ENCODE measurements around the gene SSU72.

SSU72 gene

GRCh38 chr1:1582585-1583346, 8.1 kb upstream of the SSU72 start:
- H3K4me3 ChIP-seq (ENCODE audit: low read length) = no peak overlapping the region
- no peak for DNase-seq
- no peak overlapping the region for H4K8ac ChIP-seq (ENCODE audit: low read depth, low read length)
- H3K9ac ChIP-seq (ENCODE audit: low read length) = no peak overlapping the region
- no peak overlapping the region for H3K23ac ChIP-seq (ENCODE audit: low read length)
- no peak overlapping the region for H4K5ac ChIP-seq (ENCODE audit: low read length)
- no peaks in the 10 kb centered on the region for H3K79me2 ChIP-seq (ENCODE audit: control insufficient read depth, insufficient read depth, low read length)
- H3K4me1 ChIP-seq (ENCODE audit: control insufficient read depth, low read depth, low read length) = no peaks in the 10 kb centered on the region
- no peak overlapping the region for H3K4me2 ChIP-seq (ENCODE audit: low read length)
- no peaks in the 10 kb centered on the region for H3K79me1 ChIP-seq (ENCODE audit: low read length)
- H2BK5ac ChIP-seq (ENCODE audit: low read length) = no peak overlapping the region
- no peaks in the 10 kb centered on the region for H3K27me3 ChIP-seq (ENCODE audit: insufficient read depth, low read length, poor library complexity)
- no peaks in the 10 kb centered on the region for H3K36me3 ChIP-seq (ENCODE audit: control insufficient read depth, insufficient read depth, low read length)
- no peak overlapping the region for H2AK5ac ChIP-seq (ENCODE audit: low read length)
- H3K27ac ChIP-seq (ENCODE audit: low read depth, low read length) = no peak overlapping the region
- no CpG with 5 or more reads among the region's 9 CpGs for WGBS (ENCODE audit: extremely low coverage, insufficient coverage, low lambda C conversion rate)
- H2BK120ac ChIP-seq (ENCODE audit: low read depth, low read length) = no peak overlapping the region
- no peak overlapping the region for H3K4ac ChIP-seq (ENCODE audit: low read depth, low read length)
- no peak overlapping the region for H3K56ac ChIP-seq (ENCODE audit: low read length)
- H2BK15ac ChIP-seq (replicated peaks; ENCODE audit: low read depth) = no peak overlapping the region
- H3K18ac ChIP-seq (ENCODE audit: low read length) = no peak overlapping the region

- Histone ChIP-seq H3K9ac (ENCODE audit: low read length) (no peak overlapping the region), H4K8ac (ENCODE audit: low read depth, low read length) (no peak overlapping the region), H2BK120ac (ENCODE audit: low read depth, low read length) (no peak overlapping the region), H2AK5ac (ENCODE audit: low read length) (no peak overlapping the region), H2BK15ac (replicated peaks; ENCODE audit: low read depth) (no peak overlapping the region), H3K4ac (ENCODE audit: low read depth, low read length) (no peak overlapping the region), H3K27ac (ENCODE audit: low read depth, low read length) (no peak overlapping the region), H3K56ac (ENCODE audit: low read length) (no peak overlapping the region), H3K23ac (ENCODE audit: low read length) (no peak overlapping the region), H4K5ac (ENCODE audit: low read length) (no peak overlapping the region), H3K36me3 (ENCODE audit: control insufficient read depth, insufficient read depth, low read length) (no peaks in the 10 kb centered on the region), H3K18ac (ENCODE audit: low read length) (no peak overlapping the region), H3K79me1 (ENCODE audit: low read length) (no peaks in the 10 kb centered on the region), H3K4me1 (ENCODE audit: control insufficient read depth, low read depth, low read length) (no peaks in the 10 kb centered on the region), H3K4me2 (ENCODE audit: low read length) (no peak overlapping the region), H3K79me2 (ENCODE audit: control insufficient read depth, insufficient read depth, low read length) (peaks cover 9% of the 10 kb centered on the region), H3K27me3 (ENCODE audit: insufficient read depth, low read length, poor library complexity) (no peaks in the 10 kb centered on the region), H2BK5ac (ENCODE audit: low read length) (no peak overlapping the region), H3K4me3 (ENCODE audit: low read length) (no peak overlapping the region)
- no CpG with 5 or more reads among the region's 13 CpGs for WGBS (ENCODE audit: extremely low coverage, insufficient coverage, low lambda C conversion rate)
- no peak for DNase-seq
These were observed 3.8 kb upstream of the SSU72 start for GRCh38 chr1:1578371-1578940.

DNA sequence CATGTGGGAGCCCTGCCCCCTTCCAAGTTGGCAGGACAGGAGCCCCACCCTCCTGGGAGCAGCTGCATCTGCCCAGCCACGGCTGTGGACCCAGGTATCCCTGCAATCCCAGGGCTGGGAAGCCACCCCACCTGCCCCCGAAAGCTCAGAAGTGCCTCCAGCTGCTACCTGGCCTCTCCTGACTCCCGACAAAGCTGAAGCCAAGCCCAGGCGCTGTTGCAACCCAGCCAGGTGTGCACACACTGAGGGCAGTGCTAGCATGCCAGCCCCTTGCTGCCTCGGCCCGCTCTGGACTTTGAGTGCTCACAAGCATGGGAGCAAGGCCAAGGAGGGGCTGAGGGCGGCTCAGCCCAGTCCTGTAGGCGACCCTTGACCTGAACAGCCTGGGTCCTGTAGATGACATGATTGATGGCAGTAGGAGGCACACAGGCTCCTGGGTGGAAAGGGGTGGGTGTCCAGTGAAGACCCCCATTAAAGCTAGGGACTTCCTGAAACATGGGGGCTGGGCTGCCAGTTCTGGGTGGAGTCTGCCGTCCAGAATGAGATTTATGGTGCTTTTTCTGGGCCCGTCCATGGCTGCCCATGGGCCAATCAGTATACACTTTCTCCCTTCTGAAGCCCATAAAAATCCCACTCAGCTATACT, 2.8 kb upstream of the SSU72 start:
- WGBS (ENCODE audit: extremely low coverage, insufficient coverage, low lambda C conversion rate) = no CpG with 5 or more reads among the region's 10 CpGs

DNA sequence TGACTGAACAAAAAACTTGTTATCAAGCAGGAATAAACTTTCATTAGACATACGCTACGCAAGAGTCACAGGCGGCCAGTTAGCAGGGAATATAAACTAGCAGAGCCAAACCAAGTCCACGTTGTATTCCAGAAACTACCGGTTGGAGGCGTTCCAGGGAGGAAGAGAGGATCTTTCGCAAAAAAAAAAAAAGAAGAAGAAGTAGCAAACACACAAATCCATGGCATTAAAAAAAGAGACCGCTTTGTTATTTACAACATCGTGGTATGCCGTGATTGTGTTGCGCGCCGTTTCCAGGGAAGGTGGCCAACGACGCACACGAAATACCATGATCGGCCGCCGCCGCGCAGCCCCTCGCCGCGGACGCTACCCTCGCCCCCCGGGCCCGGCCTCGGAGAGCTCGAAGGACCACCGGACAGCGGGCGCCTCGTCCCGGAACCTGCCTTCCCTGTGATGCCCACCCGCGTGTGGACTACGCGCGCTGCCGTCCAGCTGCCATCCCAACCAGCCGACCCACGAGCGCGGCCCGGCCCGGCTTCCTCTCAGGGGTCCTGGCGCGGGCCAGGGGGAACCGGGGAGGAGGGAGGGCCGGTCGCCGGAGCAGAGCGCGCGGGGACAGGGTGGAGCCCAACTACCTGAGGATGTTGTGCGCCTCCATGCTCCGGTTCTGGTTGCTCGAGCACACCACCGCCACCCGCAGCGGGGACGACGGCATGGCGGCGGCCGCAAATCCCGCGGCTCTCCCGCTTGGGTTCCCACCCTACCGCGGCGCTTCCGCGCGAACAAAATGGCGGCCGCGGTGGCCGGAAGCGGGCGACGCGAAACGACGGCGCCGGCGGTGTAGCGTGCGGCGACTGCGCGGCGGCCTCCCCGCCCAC, 581 bp downstream of the SSU72 start:
- Histone ChIP-seq H3K18ac (ENCODE audit: low read length) (peak overlapping the region; percentile 97), H2BK15ac (replicated peaks; ENCODE audit: low read depth) (no peak overlapping the region), H2BK5ac (ENCODE audit: low read length) (peak overlapping the region; percentile 96), H3K27ac (ENCODE audit: low read depth, low read length) (peak overlapping the region; percentile 86), H3K4ac (ENCODE audit: low read depth, low read length) (peak overlapping the region; percentile 96), H3K23ac (ENCODE audit: low read length) (no peak overlapping the region), H3K27me3 (ENCODE audit: insufficient read depth, low read length, poor library complexity) (no peaks in the 10 kb centered on the region), H2BK120ac (ENCODE audit: low read depth, low read length) (peak overlapping the region; percentile 92), H3K4me1 (ENCODE audit: control insufficient read depth, low read depth, low read length) (no peaks in the 10 kb centered on the region), H2AK5ac (ENCODE audit: low read length) (no peak overlapping the region), H3K36me3 (ENCODE audit: control insufficient read depth, insufficient read depth, low read length) (no peaks in the 10 kb centered on the region), H3K9ac (ENCODE audit: low read length) (peak overlapping the region; percentile 97), H4K5ac (ENCODE audit: low read length) (no peak overlapping the region), H3K79me1 (ENCODE audit: low read length) (peaks cover 2% of the 10 kb centered on the region), H3K4me3 (ENCODE audit: low read length) (peak overlapping the region; percentile 92), H4K8ac (ENCODE audit: low read depth, low read length) (peak overlapping the region; percentile 82), H3K4me2 (ENCODE audit: low read length) (peak overlapping the region; percentile 51), H3K56ac (ENCODE audit: low read length) (peak overlapping the region; percentile 98), H3K79me2 (ENCODE audit: control insufficient read depth, insufficient read depth, low read length) (peaks cover 47% of the 10 kb centered on the region)
- peak; percentile 79 for DNase-seq
- no CpG with 5 or more reads among the region's 96 CpGs for WGBS (ENCODE audit: extremely low coverage, insufficient coverage, low lambda C conversion rate)

More for the DNA sequence above, 2.8 kb upstream of the SSU72 start:
- Histone ChIP-seq H3K9ac (ENCODE audit: low read length) (no peak overlapping the region), H3K4ac (ENCODE audit: low read depth, low read length) (no peak overlapping the region), H2AK5ac (ENCODE audit: low read length) (no peak overlapping the region), H3K18ac (ENCODE audit: low read length) (no peak overlapping the region), H3K79me2 (ENCODE audit: control insufficient read depth, insufficient read depth, low read length) (peaks cover 19% of the 10 kb centered on the region), H2BK120ac (ENCODE audit: low read depth, low read length) (no peak overlapping the region), H3K36me3 (ENCODE audit: control insufficient read depth, insufficient read depth, low read length) (no peaks in the 10 kb centered on the region), H2BK15ac (replicated peaks; ENCODE audit: low read depth) (no peak overlapping the region), H4K5ac (ENCODE audit: low read length) (no peak overlapping the region), H3K79me1 (ENCODE audit: low read length) (no peaks in the 10 kb centered on the region), H4K8ac (ENCODE audit: low read depth, low read length) (no peak overlapping the region), H3K23ac (ENCODE audit: low read length) (no peak overlapping the region), H3K27ac (ENCODE audit: low read depth, low read length) (no peak overlapping the region), H3K4me1 (ENCODE audit: control insufficient read depth, low read depth, low read length) (no peaks in the 10 kb centered on the region), H2BK5ac (ENCODE audit: low read length) (no peak overlapping the region), H3K56ac (ENCODE audit: low read length) (no peak overlapping the region), H3K4me3 (ENCODE audit: low read length) (no peak overlapping the region), H3K4me2 (ENCODE audit: low read length) (no peak overlapping the region), H3K27me3 (ENCODE audit: insufficient read depth, low read length, poor library complexity) (no peaks in the 10 kb centered on the region)
- no peak for DNase-seq

DNA sequence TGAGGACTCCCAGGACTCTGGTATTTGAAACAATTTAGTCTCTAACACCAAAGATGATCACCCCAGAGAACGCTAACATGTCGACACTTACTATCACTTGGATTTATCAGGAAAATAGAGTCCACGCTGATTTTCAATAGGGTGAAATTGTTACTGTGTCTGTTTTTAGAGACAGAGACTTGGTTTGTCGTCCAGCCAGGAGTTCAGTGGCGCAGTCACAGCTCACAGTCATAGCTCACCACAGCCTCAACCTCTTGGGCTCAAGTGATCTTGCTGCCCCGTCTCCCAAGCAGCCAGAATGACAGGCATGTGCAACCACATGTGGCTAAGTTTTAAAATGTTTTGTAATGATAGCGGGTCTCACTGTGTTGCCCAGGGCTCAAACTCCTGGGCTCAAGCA, 5.3 kb downstream of the SSU72 start:
- no peak overlapping the region for H2AK5ac ChIP-seq (ENCODE audit: low read length)
- no peak overlapping the region for H4K5ac ChIP-seq (ENCODE audit: low read length)
- no peak overlapping the region for H2BK15ac ChIP-seq (replicated peaks; ENCODE audit: low read depth)
- no peak overlapping the region for H3K4me2 ChIP-seq (ENCODE audit: low read length)
- no peaks in the 10 kb centered on the region for H3K4me1 ChIP-seq (ENCODE audit: control insufficient read depth, low read depth, low read length)
- H3K56ac ChIP-seq (ENCODE audit: low read length) = no peak overlapping the region
- H3K79me1 ChIP-seq (ENCODE audit: low read length) = peaks cover 16% of the 10 kb centered on the region
- no peak overlapping the region for H4K8ac ChIP-seq (ENCODE audit: low read depth, low read length)
- H3K18ac ChIP-seq (ENCODE audit: low read length) = no peak overlapping the region
- DNase-seq = no peak
- H3K4me3 ChIP-seq (ENCODE audit: low read length) = no peak overlapping the region
- H3K27ac ChIP-seq (ENCODE audit: low read depth, low read length) = no peak overlapping the region
- H2BK5ac ChIP-seq (ENCODE audit: low read length) = no peak overlapping the region
- no peak overlapping the region for H2BK120ac ChIP-seq (ENCODE audit: low read depth, low read length)
- no peak overlapping the region for H3K4ac ChIP-seq (ENCODE audit: low read depth, low read length)
- peaks cover 7% of the 10 kb centered on the region for H3K36me3 ChIP-seq (ENCODE audit: control insufficient read depth, insufficient read depth, low read length)
- H3K79me2 ChIP-seq (ENCODE audit: control insufficient read depth, insufficient read depth, low read length) = peaks cover 89% of the 10 kb centered on the region
- no peak overlapping the region for H3K9ac ChIP-seq (ENCODE audit: low read length)
- no peak overlapping the region for H3K23ac ChIP-seq (ENCODE audit: low read length)
- no CpG with 5 or more reads among the region's 7 CpGs for WGBS (ENCODE audit: extremely low coverage, insufficient coverage, low lambda C conversion rate)
- no peaks in the 10 kb centered on the region for H3K27me3 ChIP-seq (ENCODE audit: insufficient read depth, low read length, poor library complexity)
